H4 (cell line): ENCODE results near the gene GNLY. TPM values are rescaled to one million over a fixed set of nuclear protein-coding genes. Genes with fewer than 3 reads are reported as not detected.

Experiments used
- DNase-seq: peaks from one replicate; pipeline ENCODE4 v3.0.0-alpha.2; 2015; ENCODE audit warnings: low spot score
- total RNA-seq: library from RNA; depleted of rRNA; stranded (reverse); fragments of >200 nt; shearing (Covaris generic); gene quantifications from 2 replicates; pipeline ENCODE4 v1.2.3, GENCODE V29; 2014

Gene GNLY
- total RNA-seq, 1 experiment from 2014 or later = not detected

DNA sequence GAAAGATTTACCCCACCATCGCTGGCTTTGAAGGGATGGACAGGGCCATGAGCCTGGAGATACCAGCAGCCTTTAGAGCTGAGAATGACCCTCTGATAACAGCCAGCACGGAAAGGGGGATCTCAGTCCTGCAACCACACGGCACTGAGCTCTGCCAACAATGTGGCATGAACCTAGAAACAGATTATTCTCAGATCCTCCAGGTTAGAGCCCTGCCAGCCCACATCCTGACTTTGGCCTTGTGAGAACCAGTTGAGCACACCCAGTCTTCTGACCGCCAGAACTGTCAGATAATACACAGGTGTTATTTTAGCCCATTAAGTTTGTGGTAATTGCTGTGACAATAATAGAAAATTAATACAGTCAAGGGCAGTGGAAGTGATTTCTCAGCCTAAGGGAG is 9.4 kb upstream of the GNLY start:
- DNase-seq = no peak

DNA sequence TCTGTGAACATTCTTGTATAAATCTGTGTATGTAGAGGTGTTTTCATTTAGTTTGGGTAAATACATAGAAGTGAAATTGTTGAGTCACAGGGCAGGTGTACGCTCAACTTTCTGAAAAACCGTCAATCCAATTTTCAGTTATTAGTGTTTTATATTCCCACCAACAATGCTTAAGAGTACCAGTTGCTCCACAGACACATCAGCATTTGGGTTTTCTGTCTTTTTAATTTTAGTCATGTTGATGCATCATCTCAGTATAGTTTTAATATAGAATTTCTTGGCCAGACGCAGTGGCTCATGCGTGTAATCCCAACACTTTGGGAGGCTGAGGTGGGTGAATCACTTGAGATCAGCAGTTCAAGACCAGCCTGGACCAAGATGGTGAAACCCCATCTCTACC is 3.2 kb upstream of the GNLY start:
- DNase-seq = no peak

DNA sequence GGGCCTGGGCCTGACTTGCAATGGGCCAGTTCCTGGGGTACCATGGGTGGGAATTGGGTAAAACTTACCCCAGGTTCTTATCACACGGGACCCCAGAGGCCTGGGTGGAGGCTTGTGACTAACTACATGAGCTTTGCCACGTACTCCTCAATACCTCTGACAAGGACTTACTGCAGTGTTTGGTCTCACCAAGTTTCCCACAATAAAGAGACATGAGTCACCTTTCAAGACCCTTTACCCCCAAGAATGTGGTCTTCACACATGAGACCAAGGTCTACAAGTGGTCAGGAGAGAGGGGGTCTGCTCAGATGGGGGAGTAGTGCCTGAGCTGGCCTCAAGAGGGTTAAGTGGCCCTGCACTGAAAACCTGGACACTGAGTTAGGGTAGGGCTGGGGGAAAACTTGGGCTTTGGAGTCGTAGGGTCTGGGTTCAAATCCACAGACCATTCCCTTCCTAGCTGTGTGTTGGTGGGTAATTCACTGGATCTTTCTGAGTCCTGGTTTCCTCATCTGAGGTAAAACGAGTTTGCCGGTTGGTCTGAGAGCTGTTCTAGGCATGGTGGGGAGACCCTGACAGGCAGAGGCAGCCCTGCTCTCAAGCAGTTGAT is 2.0 kb upstream of the GNLY start:
- no peak for DNase-seq

DNA sequence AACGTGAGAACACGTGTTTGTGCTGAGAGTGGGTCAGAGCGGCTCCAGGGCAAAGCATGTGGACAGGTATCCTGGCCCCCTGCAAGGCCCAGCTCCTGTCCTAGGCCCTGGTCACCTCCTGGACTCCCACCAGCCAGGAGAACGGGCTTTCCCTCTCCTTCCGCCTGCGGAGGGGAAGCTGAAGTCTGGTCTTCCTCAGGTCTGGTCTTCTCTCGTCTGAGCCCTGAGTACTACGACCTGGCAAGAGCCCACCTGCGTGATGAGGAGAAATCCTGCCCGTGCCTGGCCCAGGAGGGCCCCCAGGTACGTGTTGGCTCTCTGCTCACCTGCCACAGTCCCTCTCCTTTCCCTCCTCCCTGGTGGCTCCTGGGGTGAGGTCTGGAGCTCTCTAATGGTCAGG is 963 bp downstream of the GNLY start:
- DNase-seq = no peak

DNA sequence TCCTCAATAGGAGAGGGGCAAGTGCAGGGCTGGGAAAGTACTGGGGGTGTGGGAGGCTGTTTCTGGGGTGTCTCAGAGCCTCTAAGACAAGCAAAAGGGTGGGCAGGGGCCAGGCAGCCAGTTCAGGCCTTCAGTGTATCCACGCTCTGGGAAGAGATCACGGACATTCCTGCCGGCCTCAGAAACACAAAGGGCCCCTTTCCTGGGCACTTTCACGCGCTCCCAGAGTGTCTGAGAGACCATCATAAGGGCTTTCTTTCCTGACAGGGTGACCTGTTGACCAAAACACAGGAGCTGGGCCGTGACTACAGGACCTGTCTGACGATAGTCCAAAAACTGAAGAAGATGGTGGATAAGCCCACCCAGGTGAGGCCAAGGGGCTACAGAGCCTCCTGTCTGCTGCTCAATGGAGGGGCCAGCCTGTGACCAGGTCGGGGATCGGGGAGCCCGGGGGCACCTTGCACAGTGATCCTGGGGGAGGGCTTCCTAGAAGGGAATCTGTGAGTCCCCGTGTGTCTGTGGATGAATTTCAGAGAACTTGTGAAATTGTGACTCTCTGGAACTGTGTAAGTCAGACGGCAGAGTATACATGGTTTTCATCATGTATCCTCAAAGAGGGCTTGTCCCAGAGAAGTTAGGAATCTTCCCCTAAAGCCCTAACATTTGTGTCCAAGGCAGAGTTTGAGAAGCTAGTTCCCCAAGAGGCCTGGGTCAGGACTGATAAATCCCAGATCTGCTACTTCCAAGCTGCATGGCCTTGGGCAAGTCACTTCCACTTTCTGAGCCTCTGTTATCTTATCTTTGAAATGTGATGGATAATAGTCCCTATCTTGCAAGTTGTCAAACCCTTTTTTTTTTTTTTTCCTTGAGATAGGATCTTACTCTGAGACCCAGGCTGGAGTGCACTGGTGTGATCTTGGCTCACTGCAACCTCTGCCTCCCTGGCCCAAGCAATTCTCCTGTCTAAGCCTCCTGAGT is 1.8 kb downstream of the GNLY start:
- DNase-seq = no peak

DNA sequence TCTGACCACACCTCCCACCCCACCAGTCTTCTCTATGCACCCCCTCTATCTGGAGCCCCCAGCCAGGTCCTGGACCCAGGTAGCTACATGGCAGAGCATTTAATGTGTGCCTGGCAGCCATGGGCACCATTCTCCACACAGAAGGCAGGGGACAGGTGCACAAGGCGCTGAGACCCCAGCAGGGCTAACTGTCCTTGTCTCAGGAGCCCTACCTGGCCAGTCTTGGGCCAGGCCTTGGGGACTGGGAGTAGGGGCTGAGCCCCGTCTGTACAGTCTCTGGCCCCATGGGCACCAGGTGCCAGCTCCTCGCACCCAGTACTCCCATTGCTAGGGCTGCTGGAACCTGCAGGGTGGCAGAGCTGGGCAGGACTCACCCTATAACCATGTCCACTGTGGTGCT is 2.9 kb downstream of the GNLY start:
- no peak for DNase-seq

DNA sequence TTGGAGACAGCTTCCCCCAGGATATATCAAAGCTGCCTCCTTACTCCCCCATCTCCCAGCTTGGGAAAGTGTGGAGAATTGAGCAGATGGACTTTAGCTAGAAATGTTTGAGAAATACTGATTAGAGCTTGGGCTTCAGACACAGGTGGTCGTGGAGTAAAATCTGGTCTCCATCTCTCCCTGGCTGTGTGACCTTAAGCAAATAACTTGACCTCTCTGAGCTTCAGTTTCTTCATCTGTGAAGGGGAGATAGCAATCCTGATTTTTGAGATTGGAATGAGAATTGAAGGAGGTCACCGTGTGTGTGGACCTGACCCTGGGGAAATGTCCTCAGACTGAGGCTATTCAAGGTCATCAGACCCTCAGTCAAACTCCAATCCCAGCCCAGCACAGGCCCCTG is 3.6 kb downstream of the GNLY start:
- DNase-seq = no peak

DNA sequence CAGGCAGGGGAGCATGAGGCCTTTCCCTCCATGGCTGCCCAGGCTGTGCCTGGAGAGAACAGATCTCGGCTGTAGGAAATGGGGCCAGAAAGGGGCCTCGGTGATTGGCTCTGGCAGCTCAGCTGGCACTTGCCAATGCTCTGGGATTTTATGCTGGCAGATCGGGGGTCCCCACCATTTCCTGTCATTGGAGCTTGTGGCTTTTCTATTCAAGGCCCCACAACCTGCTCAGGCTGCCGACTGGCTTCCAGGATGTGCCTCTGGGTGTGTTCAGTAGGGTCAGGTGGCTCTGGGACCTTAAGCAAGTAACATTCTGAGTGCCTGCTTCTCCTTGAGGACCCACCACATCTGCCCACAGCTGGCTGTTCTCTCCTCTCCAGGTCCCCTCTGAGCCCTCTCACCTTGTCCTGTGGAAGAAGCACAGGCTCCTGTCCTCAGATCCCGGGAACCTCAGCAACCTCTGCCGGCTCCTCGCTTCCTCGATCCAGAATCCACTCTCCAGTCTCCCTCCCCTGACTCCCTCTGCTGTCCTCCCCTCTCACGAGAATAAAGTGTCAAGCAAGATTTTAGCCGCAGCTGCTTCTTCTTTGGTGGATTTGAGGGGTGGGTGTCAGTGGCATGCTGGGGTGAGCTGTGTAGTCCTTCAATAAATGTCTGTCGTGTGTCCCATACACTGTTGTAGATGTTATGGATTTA is 4.2 kb downstream of the GNLY start:
- DNase-seq = no peak

DNA sequence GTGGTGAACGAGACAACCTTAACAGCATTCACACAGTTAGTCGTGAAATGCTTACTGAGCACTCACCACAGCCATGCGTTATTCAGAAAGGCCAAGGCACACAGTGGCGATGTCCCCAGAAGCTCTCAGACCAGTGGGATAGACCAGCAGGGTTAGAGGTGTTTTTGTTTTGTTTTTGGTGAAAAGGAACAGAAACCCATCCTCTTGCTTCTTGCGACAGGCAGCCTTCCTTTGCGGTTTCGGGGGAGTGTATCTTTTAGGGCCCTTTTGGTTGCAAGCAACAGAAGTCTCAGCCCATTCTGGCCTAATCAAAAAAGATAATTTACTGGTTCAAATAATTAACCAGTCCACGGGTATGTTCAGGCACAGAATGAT is 4.7 kb downstream of the GNLY start:
- DNase-seq = no peak

DNA sequence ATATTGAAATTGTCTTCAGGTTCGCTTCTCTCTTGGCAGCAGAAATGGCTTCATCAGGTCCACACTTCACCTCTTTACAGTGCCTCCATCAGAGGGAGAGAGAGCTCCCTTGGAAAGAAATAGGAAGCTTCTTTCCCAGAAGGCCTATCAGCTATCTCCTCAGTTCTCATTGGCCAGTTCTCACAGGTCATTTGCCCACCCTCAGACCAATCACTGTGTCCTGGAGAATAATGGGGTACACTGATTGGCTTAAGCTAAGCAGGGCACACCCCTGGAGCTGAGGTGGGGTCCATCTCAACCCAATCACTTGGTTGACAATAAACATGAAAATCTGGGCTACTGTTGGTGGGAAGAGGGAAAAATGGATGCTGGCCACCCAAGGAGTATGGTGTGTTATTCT is 5.2 kb downstream of the GNLY start:
- DNase-seq = no peak

DNA sequence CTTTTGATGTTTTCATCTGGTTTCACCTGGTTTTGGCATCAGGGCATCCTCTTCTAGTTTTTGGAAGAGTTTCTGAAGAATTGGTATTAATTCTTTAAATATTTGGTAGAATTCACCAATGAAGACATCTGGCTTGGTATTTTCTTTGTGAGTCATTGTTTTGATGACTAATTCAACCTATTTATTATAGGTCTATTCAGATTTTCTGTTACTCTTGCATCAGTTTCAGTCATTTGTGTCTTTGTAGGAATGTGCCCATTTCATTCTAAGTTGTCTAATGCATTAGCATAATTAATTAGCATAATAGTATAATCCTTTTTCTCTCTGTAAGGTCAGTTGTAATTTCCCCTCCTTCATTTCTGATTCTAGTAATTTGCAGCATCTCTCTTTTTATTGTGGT is 8.0 kb downstream of the GNLY start:
- peak; percentile 48 for DNase-seq

DNA sequence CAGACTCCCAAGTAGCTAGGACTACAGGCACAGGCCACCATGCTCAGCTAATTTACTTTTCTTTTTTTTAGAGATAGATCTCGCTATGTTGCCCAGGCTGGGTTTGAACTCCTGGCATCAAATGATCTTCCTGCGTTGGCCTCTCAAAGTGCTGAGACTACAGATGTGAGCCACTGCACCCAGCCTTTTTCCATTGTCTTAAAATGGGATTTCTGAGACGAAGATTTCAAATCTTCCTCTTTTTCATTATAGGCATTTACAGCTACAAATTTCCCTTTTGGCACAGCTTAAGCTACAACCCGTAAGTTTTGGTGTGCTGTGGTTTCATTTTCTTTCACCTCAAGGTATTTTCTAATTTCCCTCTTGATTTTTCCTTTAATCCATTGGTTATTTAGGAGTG is 8.6 kb downstream of the GNLY start:
- DNase-seq = no peak

DNA sequence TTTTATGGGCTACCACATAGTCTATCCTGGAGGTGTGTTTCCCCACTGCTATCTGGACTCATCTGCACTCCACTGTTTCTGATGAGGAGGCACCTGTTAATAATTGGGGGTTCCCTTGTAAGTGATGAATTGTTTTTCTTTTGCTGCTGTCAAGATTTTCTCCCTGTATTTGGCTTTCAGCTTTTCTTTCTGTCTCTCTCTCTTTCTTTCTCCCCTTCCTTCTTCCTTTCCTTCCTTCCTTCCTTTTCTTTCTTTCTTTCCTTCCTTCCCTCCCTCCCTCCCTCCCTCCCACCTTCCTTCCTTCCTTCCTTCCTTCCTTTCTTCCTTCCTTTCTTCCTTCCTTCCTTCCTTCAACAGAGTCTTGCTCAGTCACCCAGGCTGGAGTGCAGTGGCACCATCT is 9.2 kb downstream of the GNLY start:
- no peak for DNase-seq

DNA sequence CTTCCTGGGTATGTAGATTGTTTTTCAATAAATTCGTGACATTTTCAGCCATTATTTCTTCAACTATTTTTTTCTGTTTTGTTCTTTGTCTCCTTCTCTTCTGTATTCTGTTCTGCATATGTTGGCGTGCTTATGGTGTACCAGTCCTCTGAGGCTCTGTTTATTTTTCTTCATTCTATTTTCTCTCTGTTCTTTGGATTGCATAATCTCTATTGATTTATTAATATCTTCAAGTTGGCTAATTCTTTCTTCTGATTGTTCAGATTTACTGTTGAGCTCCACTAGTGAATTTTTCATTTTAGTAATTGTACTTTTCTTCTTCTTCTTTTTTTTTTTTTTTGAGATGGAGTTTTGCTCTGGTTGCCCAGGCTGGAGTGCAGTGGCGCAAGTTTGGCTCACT is 9.9 kb downstream of the GNLY start:
- no peak for DNase-seq

DNA sequence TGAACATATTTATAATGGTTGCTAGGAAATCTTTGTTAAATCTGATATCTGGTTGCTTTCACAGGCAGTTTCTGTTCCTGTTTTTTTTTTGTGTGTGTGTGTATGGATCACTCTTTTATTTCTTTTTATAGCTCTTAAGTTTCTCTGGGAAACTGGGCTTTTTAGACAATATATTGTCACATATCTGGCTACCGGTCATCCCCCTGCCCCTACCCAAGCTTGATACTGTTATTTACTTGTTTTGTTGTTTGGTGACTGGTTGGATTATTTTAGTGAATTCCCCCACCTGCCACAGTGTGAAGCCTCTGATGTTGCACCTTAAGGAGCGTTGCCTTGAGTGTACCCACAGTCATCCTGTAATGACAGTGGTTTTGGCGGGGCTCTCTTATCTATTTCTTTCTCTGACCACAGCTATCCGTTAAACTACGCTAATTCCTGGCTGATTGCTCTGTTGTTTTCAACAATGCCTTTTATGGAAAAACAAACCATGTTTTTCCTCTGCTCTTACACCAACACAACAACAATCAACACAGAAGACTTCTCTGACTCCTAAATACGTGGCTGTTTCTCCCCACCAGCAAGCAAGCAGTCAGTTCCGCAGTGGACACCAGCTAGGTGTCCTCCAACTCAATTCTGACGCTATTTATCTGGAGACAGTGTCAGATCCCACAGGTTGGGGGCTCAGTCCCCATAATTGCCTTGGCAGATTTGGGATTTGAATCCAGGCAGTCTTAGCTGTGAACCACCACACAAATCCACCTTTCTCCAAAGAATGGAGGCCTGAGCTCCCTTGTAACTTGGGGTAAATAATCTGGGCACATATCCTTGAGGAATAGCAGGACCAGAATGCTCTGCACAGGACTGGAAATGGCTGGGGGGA is 10.9 kb downstream of the GNLY start:
- no peak for DNase-seq

DNA sequence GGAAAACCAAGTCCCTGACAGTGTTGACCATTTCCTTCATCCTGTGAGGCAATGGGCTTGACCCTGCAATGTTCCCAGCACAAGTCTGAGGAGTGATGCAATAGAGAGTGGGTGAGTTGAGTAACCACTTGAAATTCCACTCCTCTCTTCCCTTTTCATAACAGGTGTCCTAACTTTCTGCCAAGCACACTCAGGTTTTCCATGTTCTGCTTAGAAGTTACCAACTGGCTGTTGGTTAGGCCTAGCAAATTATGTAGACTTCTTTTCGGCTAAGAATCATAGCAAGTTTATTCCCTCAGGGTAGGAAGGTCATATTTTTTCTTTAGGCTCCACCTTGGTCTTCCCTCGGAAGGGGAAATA is 11.5 kb downstream of the GNLY start:
- peak; percentile 88 for DNase-seq

DNA sequence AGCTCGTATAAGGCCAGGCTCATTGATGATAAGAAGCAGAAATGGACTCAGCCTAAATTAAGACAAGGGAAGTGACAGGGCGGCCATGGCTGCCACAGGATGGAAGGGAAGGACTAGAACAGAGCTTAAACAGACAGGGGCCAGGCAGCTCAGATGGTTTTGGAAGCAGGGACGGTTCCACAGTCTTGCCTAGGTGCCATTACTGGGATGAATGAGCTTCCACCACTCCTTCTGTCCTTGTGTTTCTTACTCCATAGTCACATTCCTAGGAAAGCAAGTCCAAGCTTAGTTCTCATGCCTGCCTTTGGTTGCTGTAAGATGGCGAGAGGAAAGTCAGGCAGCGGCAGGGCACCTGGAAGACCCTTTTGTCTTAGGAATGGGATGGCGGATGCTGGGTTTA is 11.9 kb downstream of the GNLY start:
- DNase-seq = no peak

DNA sequence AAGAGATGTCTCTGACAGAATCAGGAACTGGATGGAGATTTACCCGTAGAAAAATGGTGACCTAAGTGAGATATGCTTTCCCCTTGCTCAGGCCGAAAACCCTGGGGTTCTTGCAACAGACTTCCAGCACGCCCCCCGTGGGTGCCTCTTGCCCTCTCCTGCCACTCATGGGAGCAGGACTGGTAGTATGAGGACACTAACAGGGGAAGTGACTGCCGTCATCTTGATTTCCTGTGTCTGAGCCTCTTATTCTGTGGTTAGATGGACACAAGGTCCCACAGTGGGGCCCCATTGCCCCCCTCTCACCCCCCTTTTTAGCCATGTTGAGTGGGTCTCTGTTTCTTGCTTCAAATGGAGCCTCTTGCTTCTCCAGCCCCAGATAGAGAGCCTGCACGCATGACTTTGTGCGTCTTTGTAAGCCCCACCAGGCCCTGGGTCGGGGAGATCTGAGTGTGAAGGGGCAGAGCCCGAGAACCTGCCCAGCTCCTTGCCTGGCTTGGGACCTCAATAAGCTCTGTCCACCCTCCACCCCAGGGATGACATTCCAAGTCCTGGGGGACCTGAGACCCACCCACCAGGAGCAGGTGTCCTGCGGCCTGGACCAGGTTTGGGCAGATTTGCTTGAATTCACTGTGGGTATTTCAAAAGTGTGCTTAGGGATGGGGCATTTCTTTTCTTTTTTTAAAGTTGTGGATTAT is 12.6 kb downstream of the GNLY start:
- no peak for DNase-seq

DNA sequence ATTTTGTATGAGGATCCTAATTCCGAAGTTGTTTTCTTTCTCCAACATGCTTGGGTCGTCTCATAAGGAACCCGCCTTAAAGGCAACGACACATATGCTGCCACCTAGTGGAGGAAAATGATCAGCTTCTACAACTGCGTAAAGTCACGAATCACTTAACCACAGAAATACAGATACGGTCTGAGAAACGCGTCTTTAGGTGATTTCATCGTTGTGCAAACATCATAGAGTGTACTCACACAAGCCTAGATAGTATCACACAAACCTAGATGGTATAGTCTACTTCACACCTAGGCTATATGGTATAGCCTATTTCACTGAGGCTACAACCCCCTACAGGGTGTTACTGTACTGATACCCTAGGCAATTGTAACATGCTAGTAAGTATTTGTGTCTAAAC is 13.1 kb downstream of the GNLY start:
- peak; percentile 81 for DNase-seq

DNA sequence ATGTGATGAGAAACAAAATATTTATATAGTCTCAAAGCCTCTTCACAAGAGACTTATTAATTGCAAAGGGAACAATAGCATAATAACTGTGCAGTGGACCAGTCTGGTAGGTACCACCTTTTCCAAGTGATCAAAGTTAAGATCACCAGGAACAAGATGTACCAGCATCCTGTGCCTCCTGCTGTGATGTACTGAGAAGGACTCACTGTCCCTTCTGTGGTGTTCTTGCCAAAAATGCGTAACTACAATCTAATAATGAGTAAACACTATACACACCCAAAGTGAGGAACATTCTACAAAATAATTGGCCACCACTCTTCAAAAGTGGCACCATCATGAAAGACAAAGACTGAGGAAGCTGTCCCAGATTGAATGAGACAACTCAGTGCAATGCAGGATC is 14.5 kb downstream of the GNLY start:
- no peak for DNase-seq

DNA sequence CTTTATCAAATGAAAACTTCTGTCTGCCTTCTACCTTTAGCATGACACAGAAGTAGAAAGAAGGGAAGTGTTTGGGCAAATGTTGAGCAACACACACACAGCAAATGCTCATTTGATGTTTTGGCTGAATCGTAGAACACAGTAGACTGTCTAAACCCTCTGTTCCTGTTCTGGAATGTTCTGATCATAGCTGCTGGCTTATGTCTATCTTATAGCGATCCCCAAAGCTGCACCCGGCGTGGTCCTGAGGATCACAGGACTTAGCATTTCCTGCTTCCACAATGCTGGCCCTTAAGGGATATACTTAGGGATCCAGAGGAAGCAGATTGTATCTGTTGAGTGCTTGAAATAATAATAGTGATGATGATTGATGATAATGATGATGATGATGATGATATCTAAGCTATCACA is 15.2 kb downstream of the GNLY start:
- no peak for DNase-seq
